GM12878 (cell line): Measurements from ENCODE around the gene CLNK.

Experiments
- EZH2 ChIP-seq: IDR thresholded peaks from 2 replicates; pipeline ENCODE4 v1.6.1; 2012; ENCODE audit warnings: low read depth, mild to moderate bottlenecking, control low read depth, inconsistent platforms, low read length, borderline replicate concordance; ENCODE audit not compliant: control insufficient read depth
- MXI1 ChIP-seq: fragments of 150-350 bp; IDR thresholded peaks from 2 replicates; pipeline ENCODE4 v1.6.1; 2011; ENCODE audit warnings: low read depth, mild to moderate bottlenecking, inconsistent platforms, low read length, improper control_type of control experiment
- MYC ChIP-seq: IDR thresholded peaks from 2 replicates; pipeline ENCODE4 v1.6.1; 2011; ENCODE audit warnings: mild to moderate bottlenecking, low read length, moderate library complexity, inconsistent platforms; ENCODE audit not compliant: insufficient read depth, insufficient replicate concordance, insufficient read length, severe bottlenecking
- POLR2A ChIP-seq: IDR thresholded peaks from 2 replicates; pipeline ENCODE4 v1.6.1; 2011; ENCODE audit warnings: low read depth, mild to moderate bottlenecking, low read length
- POLR2AphosphoS5 ChIP-seq: IDR thresholded peaks from 2 replicates; pipeline ENCODE4 v1.6.1; 2011; ENCODE audit warnings: mild to moderate bottlenecking, low read length, inconsistent platforms
- RFX5 ChIP-seq: IDR thresholded peaks from 2 replicates; pipeline ENCODE4 v1.6.1; 2011; ENCODE audit warnings: low read depth, low read length, improper control_type of control experiment
- SMC3 ChIP-seq: IDR thresholded peaks from 2 replicates; pipeline ENCODE4 v1.6.1; 2011; ENCODE audit warnings: low read length, improper control_type of control experiment, borderline replicate concordance
- SRF ChIP-seq, 2 experiments: IDR thresholded peaks; 2 replicates each; pipeline ENCODE4 v1.6.1; 2011; ENCODE audit warnings: low read depth in 2 of 2, low read length in 2 of 2, mild to moderate bottlenecking in 1 of 2, moderate library complexity in 1 of 2
- ZNF274 ChIP-seq: IDR thresholded peaks from one replicate; pipeline ENCODE4 v1.8.0; 2011; ENCODE audit not compliant: insufficient read length, insufficient read depth
- TF ChIP-seq, protein P1 (sequence below), 3 experiments: IDR thresholded peaks in 2 of 3; conservative IDR thresholded peaks in 1 of 3; 2 replicates each; pipeline ENCODE4 v1.5.1; 2011; ENCODE audit warnings: low read depth in 3 of 3, low read length in 3 of 3, mild to moderate bottlenecking in 3 of 3, control low read depth in 2 of 3, moderate library complexity in 2 of 3, inconsistent platforms in 1 of 3, mixed read lengths in 1 of 3; ENCODE audit not compliant: control insufficient read depth in 2 of 3, insufficient read depth in 1 of 3; ENCODE audit errors: extremely low read depth in 1 of 3
- TF ChIP-seq, protein P2 (sequence below): IDR thresholded peaks from 2 replicates; pipeline ENCODE4 v1.6.1; 2012; ENCODE audit warnings: low read depth, low read length, improper control_type of control experiment
- TF ChIP-seq, protein P3 (sequence below): IDR thresholded peaks from 2 replicates; pipeline ENCODE4 v1.6.1; 2011; ENCODE audit warnings: low read depth, low read length, improper control_type of control experiment, borderline replicate concordance
- TF ChIP-seq, protein P4 (sequence below): IDR thresholded peaks from 2 replicates; pipeline ENCODE4 v1.6.1; 2012; ENCODE audit warnings: improper control_type of control experiment, low read depth, low read length; ENCODE audit not compliant: insufficient replicate concordance

DNA sequence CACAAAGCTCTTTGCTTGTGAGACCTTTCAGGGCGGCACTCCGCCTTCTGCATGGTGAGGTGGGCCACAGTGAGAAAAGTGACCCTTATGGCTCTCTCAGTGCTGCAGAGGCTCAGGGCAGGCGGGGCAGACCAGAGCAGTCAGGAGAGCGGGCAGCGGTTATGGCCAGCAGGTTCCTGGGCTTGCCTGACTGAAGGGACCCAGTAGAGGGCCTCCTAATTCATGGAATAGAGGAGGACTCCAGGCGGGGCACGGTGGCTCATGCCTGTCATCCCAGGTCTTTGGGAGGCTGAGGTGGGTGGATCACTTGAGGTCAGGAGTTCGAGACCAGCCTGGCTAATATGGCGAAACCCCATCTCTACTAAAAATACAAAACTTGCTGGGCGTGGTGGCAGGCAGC, 91.4 kb downstream of the CLNK start:
- TF ChIP-seq MXI1 = no peak
- TF ChIP-seq, protein P1, sequence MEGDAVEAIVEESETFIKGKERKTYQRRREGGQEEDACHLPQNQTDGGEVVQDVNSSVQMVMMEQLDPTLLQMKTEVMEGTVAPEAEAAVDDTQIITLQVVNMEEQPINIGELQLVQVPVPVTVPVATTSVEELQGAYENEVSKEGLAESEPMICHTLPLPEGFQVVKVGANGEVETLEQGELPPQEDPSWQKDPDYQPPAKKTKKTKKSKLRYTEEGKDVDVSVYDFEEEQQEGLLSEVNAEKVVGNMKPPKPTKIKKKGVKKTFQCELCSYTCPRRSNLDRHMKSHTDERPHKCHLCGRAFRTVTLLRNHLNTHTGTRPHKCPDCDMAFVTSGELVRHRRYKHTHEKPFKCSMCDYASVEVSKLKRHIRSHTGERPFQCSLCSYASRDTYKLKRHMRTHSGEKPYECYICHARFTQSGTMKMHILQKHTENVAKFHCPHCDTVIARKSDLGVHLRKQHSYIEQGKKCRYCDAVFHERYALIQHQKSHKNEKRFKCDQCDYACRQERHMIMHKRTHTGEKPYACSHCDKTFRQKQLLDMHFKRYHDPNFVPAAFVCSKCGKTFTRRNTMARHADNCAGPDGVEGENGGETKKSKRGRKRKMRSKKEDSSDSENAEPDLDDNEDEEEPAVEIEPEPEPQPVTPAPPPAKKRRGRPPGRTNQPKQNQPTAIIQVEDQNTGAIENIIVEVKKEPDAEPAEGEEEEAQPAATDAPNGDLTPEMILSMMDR (IDR thresholded peaks at IDR 0.05 in 2 of 3, conservative IDR thresholded peaks at IDR 0.05 in 1 of 3; ENCODE audit: control insufficient read depth in 2 of 3, extremely low read depth in 1 of 3, insufficient read depth in 1 of 3, low read depth in 3 of 3, low read length in 3 of 3) = 0 out of 6 replicates have a peak, but pooled peaks of 1 of the 3 experiments have one; percentile 1
- no peak for TF ChIP-seq MYC
- no peak for TF ChIP-seq RFX5
- TF ChIP-seq EZH2 = no peak
- no peak for TF ChIP-seq ZNF274
- no peak for TF ChIP-seq POLR2A
- TF ChIP-seq, protein P2, sequence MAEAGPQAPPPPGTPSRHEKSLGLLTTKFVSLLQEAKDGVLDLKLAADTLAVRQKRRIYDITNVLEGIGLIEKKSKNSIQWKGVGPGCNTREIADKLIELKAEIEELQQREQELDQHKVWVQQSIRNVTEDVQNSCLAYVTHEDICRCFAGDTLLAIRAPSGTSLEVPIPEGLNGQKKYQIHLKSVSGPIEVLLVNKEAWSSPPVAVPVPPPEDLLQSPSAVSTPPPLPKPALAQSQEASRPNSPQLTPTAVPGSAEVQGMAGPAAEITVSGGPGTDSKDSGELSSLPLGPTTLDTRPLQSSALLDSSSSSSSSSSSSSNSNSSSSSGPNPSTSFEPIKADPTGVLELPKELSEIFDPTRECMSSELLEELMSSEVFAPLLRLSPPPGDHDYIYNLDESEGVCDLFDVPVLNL = no peak
- no peak for TF ChIP-seq POLR2AphosphoS5
- TF ChIP-seq SRF (IDR thresholded peaks at IDR 0.05; ENCODE audit: low read depth in 2 of 2, low read length in 2 of 2) = no peak
- TF ChIP-seq SMC3 = no peak
- TF ChIP-seq, protein P3, sequence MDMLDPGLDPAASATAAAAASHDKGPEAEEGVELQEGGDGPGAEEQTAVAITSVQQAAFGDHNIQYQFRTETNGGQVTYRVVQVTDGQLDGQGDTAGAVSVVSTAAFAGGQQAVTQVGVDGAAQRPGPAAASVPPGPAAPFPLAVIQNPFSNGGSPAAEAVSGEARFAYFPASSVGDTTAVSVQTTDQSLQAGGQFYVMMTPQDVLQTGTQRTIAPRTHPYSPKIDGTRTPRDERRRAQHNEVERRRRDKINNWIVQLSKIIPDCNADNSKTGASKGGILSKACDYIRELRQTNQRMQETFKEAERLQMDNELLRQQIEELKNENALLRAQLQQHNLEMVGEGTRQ = no peak
- TF ChIP-seq, protein P4, sequence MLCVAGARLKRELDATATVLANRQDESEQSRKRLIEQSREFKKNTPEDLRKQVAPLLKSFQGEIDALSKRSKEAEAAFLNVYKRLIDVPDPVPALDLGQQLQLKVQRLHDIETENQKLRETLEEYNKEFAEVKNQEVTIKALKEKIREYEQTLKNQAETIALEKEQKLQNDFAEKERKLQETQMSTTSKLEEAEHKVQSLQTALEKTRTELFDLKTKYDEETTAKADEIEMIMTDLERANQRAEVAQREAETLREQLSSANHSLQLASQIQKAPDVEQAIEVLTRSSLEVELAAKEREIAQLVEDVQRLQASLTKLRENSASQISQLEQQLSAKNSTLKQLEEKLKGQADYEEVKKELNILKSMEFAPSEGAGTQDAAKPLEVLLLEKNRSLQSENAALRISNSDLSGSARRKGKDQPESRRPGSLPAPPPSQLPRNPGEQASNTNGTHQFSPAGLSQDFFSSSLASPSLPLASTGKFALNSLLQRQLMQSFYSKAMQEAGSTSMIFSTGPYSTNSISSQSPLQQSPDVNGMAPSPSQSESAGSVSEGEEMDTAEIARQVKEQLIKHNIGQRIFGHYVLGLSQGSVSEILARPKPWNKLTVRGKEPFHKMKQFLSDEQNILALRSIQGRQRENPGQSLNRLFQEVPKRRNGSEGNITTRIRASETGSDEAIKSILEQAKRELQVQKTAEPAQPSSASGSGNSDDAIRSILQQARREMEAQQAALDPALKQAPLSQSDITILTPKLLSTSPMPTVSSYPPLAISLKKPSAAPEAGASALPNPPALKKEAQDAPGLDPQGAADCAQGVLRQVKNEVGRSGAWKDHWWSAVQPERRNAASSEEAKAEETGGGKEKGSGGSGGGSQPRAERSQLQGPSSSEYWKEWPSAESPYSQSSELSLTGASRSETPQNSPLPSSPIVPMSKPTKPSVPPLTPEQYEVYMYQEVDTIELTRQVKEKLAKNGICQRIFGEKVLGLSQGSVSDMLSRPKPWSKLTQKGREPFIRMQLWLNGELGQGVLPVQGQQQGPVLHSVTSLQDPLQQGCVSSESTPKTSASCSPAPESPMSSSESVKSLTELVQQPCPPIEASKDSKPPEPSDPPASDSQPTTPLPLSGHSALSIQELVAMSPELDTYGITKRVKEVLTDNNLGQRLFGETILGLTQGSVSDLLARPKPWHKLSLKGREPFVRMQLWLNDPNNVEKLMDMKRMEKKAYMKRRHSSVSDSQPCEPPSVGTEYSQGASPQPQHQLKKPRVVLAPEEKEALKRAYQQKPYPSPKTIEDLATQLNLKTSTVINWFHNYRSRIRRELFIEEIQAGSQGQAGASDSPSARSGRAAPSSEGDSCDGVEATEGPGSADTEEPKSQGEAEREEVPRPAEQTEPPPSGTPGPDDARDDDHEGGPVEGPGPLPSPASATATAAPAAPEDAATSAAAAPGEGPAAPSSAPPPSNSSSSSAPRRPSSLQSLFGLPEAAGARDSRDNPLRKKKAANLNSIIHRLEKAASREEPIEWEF = no peak
